Stimulated activated CD8-positive, alpha-beta memory T cell treated with anti-CD3 and anti-CD28 coated beads, Interleukin-7, amount 100 ng/mL, for 24 hours (primary cell): ENCODE measurements around the gene PHF1.

Source experiments
- DNase-seq: peaks from one replicate; pipeline ENCODE4 v3.0.0-alpha.2; 2020; ENCODE audit warnings: low read depth

Gene PHF1

GRCh38 chr6:33431880-33432541, 21.2 kb downstream of the PHF1 start:
- no peak for DNase-seq

DNA sequence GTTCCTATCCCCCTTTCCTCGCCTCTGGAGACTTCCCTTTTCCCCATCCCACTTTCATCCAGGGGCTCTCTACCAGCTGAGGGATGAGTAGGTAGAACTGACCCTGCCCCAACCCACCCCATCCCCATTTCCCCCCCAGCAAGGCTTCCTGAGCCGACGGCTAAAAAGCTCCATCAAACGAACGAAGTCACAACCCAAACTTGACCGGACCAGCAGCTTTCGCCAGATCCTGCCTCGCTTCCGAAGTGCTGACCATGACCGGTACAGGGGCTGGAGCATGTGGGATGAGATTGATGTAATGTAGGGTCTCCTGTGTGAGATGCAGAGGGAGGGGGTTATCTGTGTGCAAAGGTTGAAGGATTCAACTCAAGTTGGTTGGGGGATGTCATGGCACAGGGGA, 21.7 kb downstream of the PHF1 start:
- no peak for DNase-seq

DNA sequence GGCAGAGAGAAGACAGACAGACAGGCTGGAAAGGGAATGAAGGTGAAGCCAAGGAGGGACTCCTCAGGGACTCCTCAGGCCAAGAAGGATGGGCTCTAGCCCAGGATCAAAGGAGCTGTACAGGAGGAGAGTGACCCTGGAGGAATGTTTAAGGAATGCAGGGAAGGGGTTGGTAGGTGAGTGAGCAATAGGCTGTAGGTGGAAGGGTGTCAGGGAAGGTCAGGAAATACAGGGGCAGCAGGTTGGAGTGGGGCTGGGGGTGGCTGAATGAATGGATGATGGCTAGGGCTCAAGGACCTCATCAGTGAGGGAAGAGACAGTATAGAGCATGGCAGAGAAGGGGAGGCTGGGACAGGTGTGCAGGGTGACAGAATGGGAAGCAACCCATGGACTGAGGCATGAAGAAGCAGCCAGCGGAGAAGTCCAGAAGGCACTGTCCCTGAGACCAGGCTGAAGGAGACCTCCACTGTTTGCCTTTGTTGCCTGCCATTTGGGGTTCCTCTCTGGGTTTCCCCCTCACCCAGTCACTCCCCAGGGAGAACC, 22.3 kb downstream of the PHF1 start:
- no peak for DNase-seq

DNA sequence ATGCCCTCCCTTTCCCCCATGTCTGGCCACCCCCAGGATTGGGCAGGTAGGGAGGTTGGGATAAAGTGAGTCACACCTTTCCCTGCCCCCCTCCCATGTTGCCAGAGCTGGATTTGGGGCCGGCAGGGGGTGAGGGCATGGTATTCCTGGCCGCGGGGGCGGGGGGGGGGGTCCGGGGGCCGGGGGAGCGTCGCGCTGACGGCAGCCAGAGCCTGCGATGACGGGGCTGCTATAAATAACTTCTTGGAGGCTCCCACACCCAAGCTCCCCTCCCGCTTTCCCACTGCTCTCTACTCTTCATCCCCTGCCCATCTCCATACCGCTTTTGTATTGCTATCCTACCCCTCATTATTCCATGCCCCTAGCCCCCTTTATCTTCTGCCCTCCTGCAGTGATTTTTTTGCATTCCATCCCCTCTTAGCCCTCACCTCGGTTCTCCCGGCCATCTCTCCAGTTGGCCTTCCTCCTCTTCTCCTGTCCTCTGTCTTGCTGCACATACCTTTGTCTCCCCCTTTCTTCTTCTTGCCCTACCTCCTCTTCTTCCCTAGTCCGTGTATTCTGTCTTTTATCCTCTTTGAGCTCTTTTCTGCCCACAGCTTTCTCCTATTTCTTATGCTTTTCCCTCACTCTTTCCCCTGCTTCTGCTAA, 22.9 kb downstream of the PHF1 start:
- DNase-seq, result no peak

DNA sequence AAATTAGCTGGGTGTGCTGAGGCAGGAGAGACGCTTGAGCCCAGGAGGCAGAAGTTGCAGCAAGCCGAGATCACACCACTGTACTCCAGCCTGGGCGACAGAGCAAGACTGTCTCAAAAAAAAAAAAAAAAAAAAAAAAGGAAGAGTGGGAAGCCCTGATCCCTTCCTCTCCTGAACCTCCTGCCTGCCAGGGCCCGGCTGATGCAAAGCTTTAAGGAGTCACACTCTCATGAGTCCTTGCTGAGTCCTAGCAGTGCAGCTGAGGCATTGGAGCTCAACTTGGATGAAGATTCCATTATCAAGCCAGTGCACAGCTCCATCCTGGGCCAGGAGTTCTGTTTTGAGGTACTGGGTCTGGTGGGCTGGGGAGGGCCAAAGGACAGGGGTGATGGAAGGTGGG, 24.1 kb downstream of the PHF1 start:
- no peak for DNase-seq

GRCh38 chr6:33437666-33438065, 26.9 kb downstream of the PHF1 start:
- DNase-seq, result no peak

GRCh38 chr6:33438978-33439594, 28.3 kb downstream of the PHF1 start:
- no peak for DNase-seq

DNA sequence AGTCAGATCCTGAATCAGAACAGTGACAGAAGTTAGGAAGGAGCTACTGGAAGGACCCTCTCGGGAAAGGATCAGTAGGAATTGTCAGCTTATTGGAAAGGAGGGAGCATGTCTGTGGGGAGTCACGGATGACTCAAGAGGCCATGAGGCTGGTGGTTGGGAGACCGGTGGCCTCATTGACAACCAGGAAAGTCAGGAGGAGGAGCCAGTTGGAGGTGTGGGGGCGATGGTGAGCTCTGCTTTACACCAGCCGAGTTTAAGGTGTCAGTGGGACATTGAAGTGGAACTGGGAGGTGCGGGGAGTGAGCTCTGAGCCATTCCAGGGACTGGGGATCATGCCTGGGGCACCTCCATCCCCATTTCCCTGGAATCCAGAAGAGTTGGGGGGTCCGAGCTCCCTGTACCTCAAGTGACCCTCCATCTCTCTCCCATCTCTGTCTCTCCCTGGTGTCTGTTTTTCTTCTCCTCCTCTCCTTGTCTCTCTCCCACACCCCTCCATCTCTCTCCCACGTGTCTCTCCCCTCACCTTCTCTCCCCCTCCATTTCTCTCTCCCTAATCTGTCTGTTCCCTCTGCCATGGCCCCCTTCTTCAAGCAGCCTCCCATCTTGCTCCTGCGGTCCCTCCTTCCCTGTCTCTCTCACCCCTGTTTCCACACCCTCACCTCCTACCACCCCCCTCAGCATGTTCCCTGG, 29.3 kb downstream of the PHF1 start:
- no peak for DNase-seq

DNA sequence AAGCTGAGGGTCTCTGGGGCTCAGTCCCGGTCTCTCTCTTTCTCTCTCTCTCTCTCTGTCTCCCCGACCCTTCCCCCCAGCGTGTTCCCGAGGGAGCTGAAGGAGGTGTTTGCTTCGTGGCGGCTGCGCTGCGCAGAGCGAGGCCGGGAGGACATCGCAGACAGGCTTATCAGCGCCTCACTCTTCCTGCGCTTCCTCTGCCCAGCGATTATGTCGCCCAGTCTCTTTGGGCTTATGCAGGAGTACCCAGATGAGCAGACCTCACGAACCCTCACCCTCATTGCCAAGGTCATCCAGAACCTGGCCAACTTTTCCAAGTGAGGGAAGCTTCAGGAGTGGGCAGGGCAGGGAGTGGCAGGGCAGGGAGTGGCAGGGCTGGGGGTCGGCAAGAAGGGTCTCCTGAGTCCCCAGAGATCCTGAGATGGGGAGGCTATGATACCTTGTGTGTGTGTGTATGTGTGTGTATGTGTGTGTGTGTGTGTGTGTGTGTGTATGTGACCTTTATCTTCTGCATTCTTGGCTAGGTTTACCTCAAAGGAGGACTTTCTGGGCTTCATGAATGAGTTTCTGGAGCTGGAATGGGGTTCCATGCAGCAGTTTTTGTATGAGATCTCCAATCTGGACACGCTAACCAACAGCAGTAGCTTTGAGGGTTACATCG, 30.0 kb downstream of the PHF1 start:
- no peak for DNase-seq

- no peak for DNase-seq
Observed at GRCh38 chr6:33441457-33441856, 30.6 kb downstream of the PHF1 start.

GRCh38 chr6:33442283-33442682, 31.5 kb downstream of the PHF1 start:
- no peak for DNase-seq

DNA sequence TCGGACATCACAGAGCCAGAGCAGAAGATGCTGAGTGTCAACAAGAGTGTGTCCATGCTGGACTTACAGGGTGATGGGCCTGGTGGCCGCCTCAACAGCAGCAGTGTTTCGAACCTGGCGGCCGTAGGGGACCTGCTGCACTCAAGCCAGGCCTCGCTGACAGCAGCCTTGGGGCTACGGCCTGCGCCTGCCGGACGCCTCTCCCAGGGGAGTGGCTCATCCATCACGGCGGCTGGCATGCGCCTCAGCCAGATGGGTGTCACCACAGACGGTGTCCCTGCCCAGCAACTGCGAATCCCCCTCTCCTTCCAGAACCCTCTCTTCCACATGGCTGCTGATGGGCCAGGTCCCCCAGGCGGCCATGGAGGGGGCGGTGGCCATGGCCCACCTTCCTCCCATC, 32.2 kb downstream of the PHF1 start:
- DNase-seq, result no peak

DNA sequence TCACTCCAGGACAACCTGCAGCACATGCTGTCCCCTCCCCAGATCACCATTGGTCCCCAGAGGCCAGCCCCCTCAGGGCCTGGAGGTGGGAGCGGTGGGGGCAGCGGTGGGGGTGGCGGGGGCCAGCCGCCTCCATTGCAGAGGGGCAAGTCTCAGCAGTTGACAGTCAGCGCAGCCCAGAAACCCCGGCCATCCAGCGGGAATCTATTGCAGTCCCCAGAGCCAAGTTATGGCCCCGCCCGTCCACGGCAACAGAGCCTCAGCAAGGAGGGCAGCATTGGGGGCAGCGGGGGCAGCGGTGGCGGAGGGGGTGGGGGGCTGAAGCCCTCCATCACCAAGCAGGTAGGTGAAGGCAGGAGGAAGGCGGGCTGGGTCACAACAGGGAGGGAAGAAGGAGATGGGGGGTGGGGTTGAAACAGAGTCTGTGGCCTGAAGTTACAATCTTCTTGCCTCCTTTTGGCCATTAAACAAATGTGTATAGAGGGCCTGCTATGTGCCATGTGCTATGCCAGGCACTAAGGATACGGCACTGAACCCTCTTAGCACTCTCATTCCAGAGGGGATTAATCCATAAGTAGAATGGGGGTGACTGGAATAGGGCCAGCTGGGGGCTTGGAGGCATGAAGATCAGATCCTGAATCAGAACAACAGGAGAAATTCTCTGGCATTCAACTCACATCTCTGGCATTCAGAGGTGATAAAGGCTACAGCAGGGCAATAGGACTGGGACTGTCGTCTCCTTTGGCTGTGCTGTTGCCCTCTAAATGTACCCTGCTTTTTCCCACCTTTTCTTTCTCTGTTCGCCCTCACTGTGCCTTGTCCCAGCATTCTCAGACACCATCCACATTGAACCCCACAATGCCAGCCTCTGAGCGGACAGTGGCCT, 33.0 kb downstream of the PHF1 start:
- DNase-seq, result no peak

DNA sequence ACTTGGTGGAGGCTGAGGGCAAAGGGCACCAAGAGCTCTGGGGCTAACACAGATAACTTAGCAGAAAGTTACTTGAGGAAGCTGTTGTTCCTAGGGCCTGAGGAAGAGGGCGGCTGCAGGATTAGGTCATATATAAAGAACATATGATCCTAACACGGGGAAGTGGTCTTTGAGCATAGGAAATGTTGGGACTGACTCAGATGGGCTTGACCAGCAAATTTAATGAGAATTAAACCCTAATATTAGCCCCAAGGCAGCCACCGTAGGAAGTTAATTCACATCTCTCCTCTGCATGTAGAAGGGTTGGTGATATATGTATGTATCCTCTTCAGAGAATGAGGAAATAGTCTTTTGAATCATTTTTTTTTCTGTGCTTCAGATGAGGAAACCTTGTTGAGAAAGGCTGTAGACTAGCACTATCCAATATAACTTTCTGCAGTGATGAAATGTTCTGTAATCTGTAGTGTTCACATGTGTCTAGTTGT, 34.3 kb downstream of the PHF1 start:
- DNase-seq, result no peak

GRCh38 chr6:33446356-33446755, 35.5 kb downstream of the PHF1 start:
- DNase-seq, result no peak

GRCh38 chr6:33450434-33450833, 39.6 kb downstream of the PHF1 start:
- DNase-seq, result no peak

DNA sequence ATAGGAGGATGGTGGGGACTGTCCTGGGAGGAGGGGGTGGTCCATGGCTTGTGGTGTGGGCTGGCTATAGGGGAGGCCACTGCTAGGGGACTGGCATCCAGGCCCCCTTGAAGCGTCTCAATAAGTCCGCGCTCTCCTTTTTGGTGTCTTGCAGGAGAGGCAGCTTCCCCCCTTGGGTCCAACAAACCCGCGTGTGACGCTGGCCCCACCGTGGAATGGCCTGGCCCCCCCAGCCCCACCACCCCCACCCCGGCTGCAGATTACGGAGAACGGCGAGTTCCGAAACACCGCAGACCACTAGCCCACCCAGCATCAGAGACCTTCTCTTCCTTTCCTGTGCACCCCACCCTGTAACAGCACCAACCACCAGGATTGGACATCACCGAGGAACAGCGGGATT, 40.8 kb downstream of the PHF1 start:
- no peak for DNase-seq

GRCh38 chr6:33452496-33452895, 41.7 kb downstream of the PHF1 start:
- no peak for DNase-seq

DNA sequence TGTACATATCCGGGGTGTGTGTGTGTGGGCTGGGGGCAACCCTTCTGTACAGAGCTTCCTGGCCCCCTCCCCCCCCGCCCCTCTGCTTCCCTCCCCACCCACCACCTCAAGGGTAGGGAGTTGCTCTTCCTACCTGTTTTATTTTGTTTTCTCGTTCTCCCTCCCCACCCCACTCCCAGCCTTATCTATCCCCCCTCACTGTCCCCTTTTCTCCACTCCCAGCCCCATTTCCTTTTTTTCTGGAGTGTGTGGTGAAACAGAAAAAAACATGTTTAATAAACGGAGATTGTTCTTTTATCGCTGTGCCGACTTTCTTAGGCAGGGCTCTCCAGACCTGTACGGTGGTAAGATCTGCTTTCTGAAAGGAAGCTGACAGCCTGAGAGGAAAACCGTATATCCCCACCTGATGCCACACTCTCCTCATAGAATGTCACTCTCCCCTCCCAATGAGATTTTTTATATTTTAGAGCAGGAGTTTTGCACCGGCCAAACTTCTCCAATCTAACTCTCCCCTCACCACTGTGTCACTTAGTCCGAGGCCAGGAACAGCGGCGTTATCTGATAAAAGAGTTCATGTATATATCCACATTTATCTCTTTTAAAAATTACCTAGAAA, 42.7 kb downstream of the PHF1 start:
- DNase-seq, result no peak
